Measurements from ENCODE around the gene RNF31. TPM values are rescaled to one million over a fixed set of nuclear protein-coding genes. Genes with fewer than 3 reads are reported as not detected.

RNF31 gene
- total RNA-seq, 2 donors from 2014 or later: 75.5 to 82.9 TPM

- Histone ChIP-seq H3K27me3 (ENCODE audit: control insufficient read depth, insufficient read depth, low read length, poor library complexity, severe bottlenecking) (no peaks in the 10 kb centered on the region), H3K9ac (ENCODE audit: extremely low read depth, low read length, poor library complexity, severe bottlenecking) (no peak overlapping the region), H3K4me1 (ENCODE audit: control insufficient read depth, insufficient read depth, low read length) (no peaks in the 10 kb centered on the region), H3K36me3 (ENCODE audit: control insufficient read depth, insufficient read depth, low read length) (no peaks in the 10 kb centered on the region), H3K4me3 (ENCODE audit: low read length) (no peak overlapping the region), H3K27ac (ENCODE audit: low read depth, low read length) (no peak overlapping the region), H3K9me3 (ENCODE audit: control insufficient read depth, low read length) (no peaks in the 10 kb centered on the region)
- Mint-ChIP-seq H3K4me1 (peaks cover 10% of the 10 kb centered on the region), H3K9me3 (no peaks in the 10 kb centered on the region), H3K4me3 (no peak overlapping the region), H3K27me3 (ENCODE audit: insufficient read depth) (no peaks in the 10 kb centered on the region), H3K27ac (peak overlapping the region; percentile 30), H3K36me3 (ENCODE audit: low read depth) (no peaks in the 10 kb centered on the region)
- WGBS, 2 experiments (ENCODE audit: insufficient coverage in 1 of 2, insufficient read length in 1 of 2): 93 to 94% methylated on average over 15 to 24 of the region's 24 CpGs
- no peak for TF ChIP-seq CTCF (conservative IDR thresholded peaks at IDR 0.05)
- no peak for DNase-seq
Observed at GRCh38 chr14:24132061-24132685, 15.1 kb upstream of the RNF31 start.

GRCh38 chr14:24132976-24133375 is 14.3 kb upstream of the RNF31 start:
- H3K27ac Mint-ChIP-seq: peak overlapping the region; percentile 30
- Histone ChIP-seq H3K27me3 (ENCODE audit: control insufficient read depth, insufficient read depth, low read length, poor library complexity, severe bottlenecking) (no peaks in the 10 kb centered on the region), H3K4me1 (ENCODE audit: control insufficient read depth, insufficient read depth, low read length) (no peaks in the 10 kb centered on the region), H3K9ac (ENCODE audit: extremely low read depth, low read length, poor library complexity, severe bottlenecking) (no peak overlapping the region), H3K4me3 (ENCODE audit: low read length) (no peak overlapping the region), H3K27ac (ENCODE audit: low read depth, low read length) (no peak overlapping the region), H3K9me3 (ENCODE audit: control insufficient read depth, low read length) (no peaks in the 10 kb centered on the region), H3K36me3 (ENCODE audit: control insufficient read depth, insufficient read depth, low read length) (peaks cover 5% of the 10 kb centered on the region)
- no peak for TF ChIP-seq CTCF (conservative IDR thresholded peaks at IDR 0.05)
- peaks cover under 1% of the 10 kb centered on the region for H3K36me3 Mint-ChIP-seq (ENCODE audit: low read depth)
- H3K27me3 Mint-ChIP-seq (ENCODE audit: insufficient read depth): no peaks in the 10 kb centered on the region
- H3K9me3 Mint-ChIP-seq: no peaks in the 10 kb centered on the region
- WGBS, 2 experiments (ENCODE audit: insufficient coverage in 1 of 2, insufficient read length in 1 of 2): 96% methylated on average over 2 of the region's 2 CpGs; no CpG with 5 or more reads in 1 of the 2 experiments
- H3K4me1 Mint-ChIP-seq: peaks cover 11% of the 10 kb centered on the region
- H3K4me3 Mint-ChIP-seq: no peak overlapping the region
- no peak for DNase-seq

GRCh38 chr14:24133735-24134134 is 13.6 kb upstream of the RNF31 start:
- H3K4me3 Mint-ChIP-seq: no peak overlapping the region
- no CpG with 5 or more reads among the region's 1 CpG for WGBS, 2 experiments (ENCODE audit: insufficient coverage in 1 of 2, insufficient read length in 1 of 2)

More at GRCh38 chr14:24133735-24134134, 13.6 kb upstream of the RNF31 start:
- Histone ChIP-seq H3K27ac (ENCODE audit: low read depth, low read length) (no peak overlapping the region), H3K4me1 (ENCODE audit: control insufficient read depth, insufficient read depth, low read length) (no peaks in the 10 kb centered on the region), H3K36me3 (ENCODE audit: control insufficient read depth, insufficient read depth, low read length) (peaks cover 12% of the 10 kb centered on the region), H3K9me3 (ENCODE audit: control insufficient read depth, low read length) (no peaks in the 10 kb centered on the region), H3K27me3 (ENCODE audit: control insufficient read depth, insufficient read depth, low read length, poor library complexity, severe bottlenecking) (no peaks in the 10 kb centered on the region), H3K4me3 (ENCODE audit: low read length) (no peak overlapping the region), H3K9ac (ENCODE audit: extremely low read depth, low read length, poor library complexity, severe bottlenecking) (no peak overlapping the region)
- H3K27ac Mint-ChIP-seq: no peak overlapping the region
- no peaks in the 10 kb centered on the region for H3K9me3 Mint-ChIP-seq
- no peak for TF ChIP-seq CTCF (conservative IDR thresholded peaks at IDR 0.05)
- no peaks in the 10 kb centered on the region for H3K27me3 Mint-ChIP-seq (ENCODE audit: insufficient read depth)
- no peak for DNase-seq
- peaks cover 11% of the 10 kb centered on the region for H3K4me1 Mint-ChIP-seq
- H3K36me3 Mint-ChIP-seq (ENCODE audit: low read depth): peaks cover 8% of the 10 kb centered on the region
